AG04450 (cell line): ENCODE data around the gene HGFAC. TPM values are rescaled to one million over a fixed set of nuclear protein-coding genes. Genes with fewer than 3 reads are reported as not detected.
"Not testable (repeated sequence)": the region's sequence is repeated elsewhere in the genome, so short reads cannot be mapped to it uniquely, and the experiment has no call there.

Source experiments
- CTCF ChIA-PET: fragments of 300-600, 350-600 bp; formaldehyde crosslinking; extraction: SDS; loops from one replicate; lab custom pipeline; 2022; ENCODE audit warnings: antibody characterized with exemption, inconsistent platforms; lab: Charles Lee
- POLR2A ChIA-PET: fragments of 350-600 bp; formaldehyde crosslinking; extraction: SDS; loops from one replicate; lab custom pipeline; 2021; ENCODE audit warnings: antibody characterized with exemption, inconsistent platforms; lab: Yijun Ruan, JAX
- DNase-seq: peaks from one replicate; pipeline ENCODE4 v3.0.0-alpha.2; 2011; ENCODE audit warnings: low read depth, low spot score
- H3K27ac ChIP-seq: one replicate; pipeline ENCODE4 v1.5.1; 2012; ENCODE audit warnings: low read depth, low read length, control low read depth
- H3K27me3 ChIP-seq: one replicate; pipeline ENCODE4 v1.6.0; 2012; ENCODE audit warnings: low read length; ENCODE audit not compliant: control insufficient read depth, insufficient read depth
- H3K4me3 ChIP-seq: 2 replicates; pipeline ENCODE4 v1.5.1; 2011; ENCODE audit warnings: mild to moderate bottlenecking, low read depth, low read length, control low read depth
- H3K9me3 ChIP-seq: 2 replicates; pipeline ENCODE4 v1.5.1; 2012; ENCODE audit warnings: low read length; ENCODE audit not compliant: control insufficient read depth, insufficient read depth
- CTCF ChIP-seq: IDR thresholded peaks from 2 replicates; pipeline ENCODE4 v1.5.1; 2011; ENCODE audit warnings: low read depth, low read length, control low read depth, inconsistent platforms
- polyA plus RNA-seq: library from polyadenylated mRNA; depleted of rRNA; stranded (reverse); fragments of >200 nt; gene quantifications from 2 replicates; pipeline ENCODE4 v1.2.3, GENCODE V29; 2011

The HGFAC gene
- polyA plus RNA-seq, 1 experiment = not detected

DNA sequence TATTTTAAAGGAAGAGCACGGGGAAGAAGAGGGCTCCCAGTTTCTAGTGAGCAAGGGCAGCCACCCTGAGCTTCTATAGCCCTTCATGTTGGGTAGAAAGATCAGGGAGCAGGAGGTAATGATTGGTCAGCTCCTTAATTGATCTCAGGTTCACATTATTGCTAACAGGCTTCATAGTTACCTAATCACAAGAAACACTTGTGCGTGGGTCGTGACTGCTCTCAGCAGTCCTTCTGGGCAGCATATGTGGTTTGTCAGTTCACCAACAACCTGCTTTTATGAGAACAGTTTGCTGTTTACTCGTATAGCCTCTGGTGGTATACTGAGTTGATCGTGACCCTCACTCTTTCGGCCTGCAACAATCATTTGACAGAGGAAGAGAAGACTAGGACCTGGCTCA is 16.6 kb downstream of the HGFAC start:
- peaks cover 20% of the 10 kb centered on the region for H3K9me3 ChIP-seq
- no peak overlapping the region for H3K4me3 ChIP-seq
- no peak for TF ChIP-seq CTCF
- peaks cover 27% of the 10 kb centered on the region for H3K27me3 ChIP-seq
- DNase-seq = no peak
- POLR2A ChIA-PET = no interaction called here
- H3K27ac ChIP-seq = no peak overlapping the region
- CTCF ChIA-PET = interaction anchor here (1.3 kb wide), 1 partner anchor 22 kb away, joined by 3 read pairs; no protein-coding TSS in a partner anchor

GRCh38 chr4:3459156-3459555 is 17.4 kb downstream of the HGFAC start:
- DNase-seq, POLR2A ChIA-PET, H3K4me3 ChIP-seq, H3K27ac ChIP-seq: not testable (repeated sequence)
- Histone ChIP-seq H3K27me3 (peaks cover 34% of the 10 kb centered on the region), H3K9me3 (peaks cover 17% of the 10 kb centered on the region)
- CTCF ChIA-PET = interaction anchor here (1.3 kb wide), 1 partner anchor 22 kb away, joined by 3 read pairs; no protein-coding TSS in a partner anchor

- POLR2A ChIA-PET = interaction anchor here (0.6 kb wide), 1 partner anchor 246 kb away, joined by 4 read pairs; no protein-coding TSS in a partner anchor
Measured at GRCh38 chr4:3460926-3461325, 19.2 kb downstream of the HGFAC start.

DNA sequence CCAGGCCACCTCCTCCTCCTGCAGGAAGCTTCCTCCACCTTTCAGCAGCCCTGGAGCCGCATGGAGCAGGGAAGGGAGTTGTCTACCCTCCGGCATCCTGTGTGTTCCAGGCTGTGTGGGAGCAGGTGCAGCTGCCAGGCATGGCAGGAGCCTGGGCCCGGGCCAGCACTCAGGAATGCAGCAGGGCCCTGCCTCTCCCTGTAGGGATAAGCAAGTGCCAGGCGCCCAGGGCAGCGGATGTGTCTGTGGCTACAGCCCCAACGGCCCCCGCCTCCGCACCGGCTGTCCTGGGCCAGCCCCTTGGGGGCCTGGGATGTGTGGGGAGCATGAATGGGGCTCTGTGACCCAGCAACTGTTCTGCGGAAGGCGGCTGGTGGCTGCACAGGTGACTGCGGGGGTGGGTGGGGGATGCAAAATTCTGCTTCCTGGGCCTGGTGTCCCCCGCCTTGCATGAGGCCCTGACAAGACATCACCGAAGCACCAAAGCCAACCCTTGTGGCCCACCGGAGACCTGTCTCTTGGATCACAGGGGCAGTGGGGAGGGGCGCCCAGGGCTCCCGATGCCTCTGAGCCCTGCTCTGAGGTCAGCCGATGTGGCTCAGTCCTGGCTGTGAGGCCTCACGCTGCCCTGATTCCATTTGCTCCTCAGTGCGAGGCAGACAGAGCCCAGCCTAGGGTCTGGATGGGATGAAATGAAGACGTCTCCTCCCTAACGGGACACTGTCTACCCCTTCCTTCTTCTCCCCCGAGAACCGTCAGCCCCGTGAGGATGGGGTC is 19.9 kb downstream of the HGFAC start:
- ChIA-PET CTCF (interaction anchor here (1.2 kb wide), 1 partner anchor 19 kb away, joined by 3 read pairs; no protein-coding TSS in a partner anchor), POLR2A (interaction anchor here (0.8 kb wide), 1 partner anchor 9 kb away, joined by 3 read pairs; no protein-coding TSS in a partner anchor)
- Histone ChIP-seq H3K27me3 (peaks cover 46% of the 10 kb centered on the region), H3K4me3 (no peak overlapping the region), H3K27ac (no peak overlapping the region), H3K9me3 (no peaks in the 10 kb centered on the region; the same call in 1 of the 2 replicates)
- no peak for DNase-seq
- TF ChIP-seq CTCF = no peak

More at GRCh38 chr4:3460926-3461325, 19.2 kb downstream of the HGFAC start:
- Histone ChIP-seq H3K4me3 (no peak overlapping the region), H3K27ac (no peak overlapping the region), H3K9me3 (peaks cover 4% of the 10 kb centered on the region; the same call in 1 of the 2 replicates), H3K27me3 (peaks cover 46% of the 10 kb centered on the region)
- TF ChIP-seq CTCF = no peak
- CTCF ChIA-PET = interaction anchor here (1.2 kb wide), 1 partner anchor 20 kb away, joined by 3 read pairs; no protein-coding TSS in a partner anchor
- DNase-seq = no peak

- H3K27me3 ChIP-seq = peaks cover 46% of the 10 kb centered on the region
Measured at GRCh38 chr4:3462321-3462789, 20.6 kb downstream of the HGFAC start.

More at GRCh38 chr4:3462321-3462789, 20.6 kb downstream of the HGFAC start:
- POLR2A ChIA-PET = interaction anchor here (0.8 kb wide), 1 partner anchor 10 kb away, joined by 3 read pairs; no protein-coding TSS in a partner anchor
- Histone ChIP-seq H3K4me3 (no peak overlapping the region), H3K9me3 (no peaks in the 10 kb centered on the region; the same call in 1 of the 2 replicates), H3K27ac (no peak overlapping the region)
- DNase-seq = no peak
- CTCF ChIA-PET = no interaction called here
- TF ChIP-seq CTCF = no peak
